ENCODE data around the gene RAB3B. TPM values are rescaled to one million over a fixed set of nuclear protein-coding genes. Genes with fewer than 3 reads are reported as not detected.

Gene RAB3B
- total RNA-seq, 4 donors from 2014 or later, result under 0.01 TPM; not detected in 1

GRCh38 chr1:51863384-51863783 lies 127.1 kb downstream of the RAB3B start:
- Histone ChIP-seq H3K27me3 (no peaks in the 10 kb centered on the region), H3K4me1 (no peaks in the 10 kb centered on the region), H3K9me3 (no peaks in the 10 kb centered on the region), H3K36me3 (peaks cover 0 to 15% (median 0%) of the 10 kb centered on the region in 3 donors), H3K4me3 (no peak overlapping the region), H3K27ac (no peak overlapping the region)
- TF ChIP-seq CTCF (IDR thresholded peaks at IDR 0.05) (no peak), POLR2A (IDR thresholded peaks at IDR 0.05) (no peak)
- 79 to 80% methylated on average over 2 of the region's 2 CpGs for WGBS, 2 donors
- intact Hi-C loops (cut with DNase I), result no loop called here
- no peak for DNase-seq

- no peak overlapping the region for H3K4me3 ChIP-seq
- WGBS, 2 donors, result 85 to 87% methylated on average over 5 of the region's 5 CpGs
- H3K27ac ChIP-seq, result no peak overlapping the region
- no peak for DNase-seq
- peaks cover 0 to 7% (median 0%) of the 10 kb centered on the region in 3 donors for H3K4me1 ChIP-seq
- H3K36me3 ChIP-seq, result peaks cover 0 to 15% (median 0%) of the 10 kb centered on the region in 3 donors
- no peaks in the 10 kb centered on the region for H3K27me3 ChIP-seq
- intact Hi-C loops (cut with DNase I), result no loop called here
- no peak for TF ChIP-seq CTCF (IDR thresholded peaks at IDR 0.05)
- TF ChIP-seq POLR2A (IDR thresholded peaks at IDR 0.05), result no peak
- H3K9me3 ChIP-seq, result no peaks in the 10 kb centered on the region
Observed at GRCh38 chr1:51861669-51862068, 128.8 kb downstream of the RAB3B start.

GRCh38 chr1:51859735-51860134 lies 130.8 kb downstream of the RAB3B start:
- DNase-seq, result no peak
- H3K27me3 ChIP-seq, result no peaks in the 10 kb centered on the region
- TF ChIP-seq POLR2A (IDR thresholded peaks at IDR 0.05), result no peak
- H3K27ac ChIP-seq, result no peak overlapping the region
- no peak overlapping the region for H3K4me3 ChIP-seq
- peaks cover 0 to 19% (median 0%) of the 10 kb centered on the region in 3 donors for H3K36me3 ChIP-seq
- intact Hi-C loops (cut with DNase I), result no loop called here
- no peaks in the 10 kb centered on the region for H3K9me3 ChIP-seq
- H3K4me1 ChIP-seq, result peaks cover 0 to 7% (median 0%) of the 10 kb centered on the region in 3 donors
- 86 to 87% methylated on average over 2 of the region's 2 CpGs for WGBS, 2 donors

GRCh38 chr1:51859333-51859732 lies 131.2 kb downstream of the RAB3B start:
- Histone ChIP-seq H3K4me1 (peaks cover 0 to 7% (median 0%) of the 10 kb centered on the region in 3 donors), H3K36me3 (peaks cover 0 to 19% (median 0%) of the 10 kb centered on the region in 3 donors), H3K9me3 (no peaks in the 10 kb centered on the region), H3K27ac (no peak overlapping the region), H3K27me3 (no peaks in the 10 kb centered on the region), H3K4me3 (no peak overlapping the region)
- 95 to 97% methylated on average over 2 of the region's 2 CpGs for WGBS, 2 donors
- DNase-seq, result no peak
- intact Hi-C loops (cut with DNase I), result no loop called here
- no peak for TF ChIP-seq CTCF (IDR thresholded peaks at IDR 0.05)
- TF ChIP-seq POLR2A (IDR thresholded peaks at IDR 0.05), result no peak

- 80 to 88% methylated on average over 1 of the region's 1 CpG for WGBS, 2 donors
- H3K27me3 ChIP-seq, result no peaks in the 10 kb centered on the region
- peaks cover 0 to 23% (median 0%) of the 10 kb centered on the region in 3 donors for H3K36me3 ChIP-seq
- DNase-seq, result no peak
- no peak overlapping the region for H3K27ac ChIP-seq
- TF ChIP-seq CTCF (IDR thresholded peaks at IDR 0.05), result no peak
- no peak for TF ChIP-seq POLR2A (IDR thresholded peaks at IDR 0.05)
- no peaks in the 10 kb centered on the region for H3K9me3 ChIP-seq
- intact Hi-C loops (cut with DNase I), result no loop called here
- peaks cover 0 to 7% (median 0%) of the 10 kb centered on the region in 3 donors for H3K4me1 ChIP-seq
- no peak overlapping the region for H3K4me3 ChIP-seq
Observed at GRCh38 chr1:51858892-51859291, 131.6 kb downstream of the RAB3B start.

Small RNAs within 50 kb of the gene (small RNA-seq; reads per million reads assigned to genes)
- gene RN7SL290P, result 0 reads per million in 4 donors
- 0.07 to 0.95 (median 0.58) reads per million in 4 donors for gene RNA5SP48

Other genes with a start within 250 kb of the RAB3B start
- gene NRDC, start 112.0 kb downstream of the RAB3B start, total RNA-seq, result 10 to 100 TPM; 35.1 to 83.7 (median 64.1) TPM
- gene KTI12, start 43.1 kb upstream of the RAB3B start, total RNA-seq, result 1 to 10 TPM; 4.8 to 8.6 (median 7.7) TPM
- 10 to 100 TPM; 16.6 to 29.8 (median 23.2) TPM for gene TXNDC12, start 64.5 kb upstream of the RAB3B start, total RNA-seq
- 10 to 100 TPM; 33.8 to 46.5 (median 37.0) TPM for gene BTF3L4, start 65.6 kb upstream of the RAB3B start, total RNA-seq
- gene ZFYVE9, start 151.4 kb upstream of the RAB3B start, total RNA-seq, result 10 to 100 TPM; 12.7 to 31.1 (median 16.2) TPM